ENCODE data around the gene CYP1A2. TPM values are rescaled to one million over a fixed set of nuclear protein-coding genes. Genes with fewer than 3 reads are reported as not detected.

CYP1A2 gene
- total and polyA plus RNA-seq, 9 of the 15 experiments (the other 6 are each of a cell fraction or from before 2014, with no cell fraction given), result not detected

- TF ChIP-seq MCM2 (IDR thresholded peaks at IDR 0.05; ENCODE audit: low read depth) (no peak), RB1 (IDR thresholded peaks at IDR 0.05; ENCODE audit: low read depth) (no peak), ZNF263 (CRISPR knock-in tag; IDR thresholded peaks at IDR 0.05; ENCODE audit: borderline replicate concordance) (no peak), SETDB1 (IDR thresholded peaks at IDR 0.05; ENCODE audit: low read length) (no peak), SNIP1 (IDR thresholded peaks at IDR 0.05; ENCODE audit: low read depth) (no peak), ZBTB12 (CRISPR knock-in tag; IDR thresholded peaks at IDR 0.05) (no peak), SP1 (CRISPR knock-in tag; IDR thresholded peaks at IDR 0.05) (no peak), ZNF551 (CRISPR knock-in tag; IDR thresholded peaks at IDR 0.05) (no peak), MYBL2 (IDR thresholded peaks at IDR 0.05; ENCODE audit: low read depth) (no peak), MYBL2 (CRISPR knock-in tag; IDR thresholded peaks at IDR 0.05; ENCODE audit: borderline replicate concordance) (no peak), HMBOX1 (IDR thresholded peaks at IDR 0.05) (no peak), ELF4 (CRISPR knock-in tag; IDR thresholded peaks at IDR 0.05) (no peak), CBX3 (IDR thresholded peaks at IDR 0.05; ENCODE audit: borderline replicate concordance in 1 of 2, low read length in 2 of 2) (no peak), ZNF134 (CRISPR knock-in tag; conservative IDR thresholded peaks at IDR 0.05) (no peak), ZNF431 (CRISPR knock-in tag; IDR thresholded peaks at IDR 0.05) (no peak), U2AF2 (optimal IDR thresholded peaks at IDR 0.05; ENCODE audit: low read depth, low read length) (no peak), RBM25 (IDR thresholded peaks at IDR 0.05; ENCODE audit: low read depth, low read length, severe bottlenecking) (no peak), IFI16 (CRISPR knock-in tag; IDR thresholded peaks at IDR 0.05) (no peak), TCFL5 (CRISPR knock-in tag; conservative IDR thresholded peaks at IDR 0.05) (no peak), DIDO1 (tag; IDR thresholded peaks at IDR 0.05; ENCODE audit: low read depth) (no peak), TAF7 (tag; IDR thresholded peaks at IDR 0.05) (no peak), ELF1 (tag; IDR thresholded peaks at IDR 0.05) (no peak), OTX1 (CRISPR knock-in tag; IDR thresholded peaks at IDR 0.05) (no peak), KAT2B (IDR thresholded peaks at IDR 0.05; ENCODE audit: low read depth, low read length) (no peak), GATA2 (CRISPR knock-in tag; IDR thresholded peaks at IDR 0.05) (no peak), SMARCE1 (IDR thresholded peaks at IDR 0.05) (peak; percentile 36; the same call in 1 of the 2 replicates), XRCC5 (IDR thresholded peaks at IDR 0.05; ENCODE audit: low read depth, low read length) (no peak), FOXP1 (CRISPR knock-in tag; IDR thresholded peaks at IDR 0.05) (no peak), PHB2 (IDR thresholded peaks at IDR 0.05; ENCODE audit: low read depth) (no peak)
- TF ChIP-seq, protein P1, sequence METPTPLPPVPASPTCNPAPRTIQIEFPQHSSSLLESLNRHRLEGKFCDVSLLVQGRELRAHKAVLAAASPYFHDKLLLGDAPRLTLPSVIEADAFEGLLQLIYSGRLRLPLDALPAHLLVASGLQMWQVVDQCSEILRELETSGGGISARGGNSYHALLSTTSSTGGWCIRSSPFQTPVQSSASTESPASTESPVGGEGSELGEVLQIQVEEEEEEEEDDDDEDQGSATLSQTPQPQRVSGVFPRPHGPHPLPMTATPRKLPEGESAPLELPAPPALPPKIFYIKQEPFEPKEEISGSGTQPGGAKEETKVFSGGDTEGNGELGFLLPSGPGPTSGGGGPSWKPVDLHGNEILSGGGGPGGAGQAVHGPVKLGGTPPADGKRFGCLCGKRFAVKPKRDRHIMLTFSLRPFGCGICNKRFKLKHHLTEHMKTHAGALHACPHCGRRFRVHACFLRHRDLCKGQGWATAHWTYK (CRISPR knock-in tag; IDR thresholded peaks at IDR 0.05), result no peak
- TF ChIP-seq, protein P2, sequence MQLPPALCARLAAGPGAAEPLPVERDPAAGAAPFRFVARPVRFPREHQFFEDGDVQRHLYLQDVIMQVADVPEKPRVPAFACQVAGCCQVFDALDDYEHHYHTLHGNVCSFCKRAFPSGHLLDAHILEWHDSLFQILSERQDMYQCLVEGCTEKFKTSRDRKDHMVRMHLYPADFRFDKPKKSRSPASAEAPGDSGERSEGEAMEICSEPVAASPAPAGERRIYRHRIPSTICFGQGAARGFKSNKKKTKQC (CRISPR knock-in tag; IDR thresholded peaks at IDR 0.05), result no peak
These were observed 29.9 kb downstream of the CYP1A2 start (continued) for GRCh38 chr15:74778599-74778970.

Data from K562 (cell line).